Right lobe of liver (tissue), 4 donors: ENCODE measurements around the gene ANXA8L1.
"Not testable (repeated sequence)": the region's sequence is repeated elsewhere in the genome, so short reads cannot be mapped to it uniquely, and the experiment has no call there.

ENCODE experiments used
- POLR2A ChIP-seq: fragments of 450-650 bp; IDR thresholded peaks from one replicate; pipeline ENCODE4 v1.6.1; 2017; ENCODE audit warnings: antibody characterized with exemption, mild to moderate bottlenecking
- TF ChIP-seq, protein P1 (sequence below), 4 donors: fragments of 200-600 bp in 3 of 4; fragments of 450-650 bp in 1 of 4; IDR thresholded peaks; one replicate each; pipeline versions ENCODE4 v1.5.1 to v1.8.0; 2016 to 2022; ENCODE audit warnings: antibody characterized with exemption in 4 of 4, mild to moderate bottlenecking in 2 of 4
- donor health status: DM: no; HTN: no; CAD: no.
- donor health status: DM: no; HTN: no; CAD: no.
- donor health status: DM: no; HTN: yes; CAD: no.

- TF ChIP-seq, protein P1, sequence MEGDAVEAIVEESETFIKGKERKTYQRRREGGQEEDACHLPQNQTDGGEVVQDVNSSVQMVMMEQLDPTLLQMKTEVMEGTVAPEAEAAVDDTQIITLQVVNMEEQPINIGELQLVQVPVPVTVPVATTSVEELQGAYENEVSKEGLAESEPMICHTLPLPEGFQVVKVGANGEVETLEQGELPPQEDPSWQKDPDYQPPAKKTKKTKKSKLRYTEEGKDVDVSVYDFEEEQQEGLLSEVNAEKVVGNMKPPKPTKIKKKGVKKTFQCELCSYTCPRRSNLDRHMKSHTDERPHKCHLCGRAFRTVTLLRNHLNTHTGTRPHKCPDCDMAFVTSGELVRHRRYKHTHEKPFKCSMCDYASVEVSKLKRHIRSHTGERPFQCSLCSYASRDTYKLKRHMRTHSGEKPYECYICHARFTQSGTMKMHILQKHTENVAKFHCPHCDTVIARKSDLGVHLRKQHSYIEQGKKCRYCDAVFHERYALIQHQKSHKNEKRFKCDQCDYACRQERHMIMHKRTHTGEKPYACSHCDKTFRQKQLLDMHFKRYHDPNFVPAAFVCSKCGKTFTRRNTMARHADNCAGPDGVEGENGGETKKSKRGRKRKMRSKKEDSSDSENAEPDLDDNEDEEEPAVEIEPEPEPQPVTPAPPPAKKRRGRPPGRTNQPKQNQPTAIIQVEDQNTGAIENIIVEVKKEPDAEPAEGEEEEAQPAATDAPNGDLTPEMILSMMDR (IDR thresholded peaks at IDR 0.05) = not testable (repeated sequence)
- TF ChIP-seq POLR2A = not testable (repeated sequence)
Measured at GRCh38 chr10:46367209-46367608, 8.4 kb upstream of the ANXA8L1 start.
